SK-N-MC (cell line): Measurements from ENCODE around the gene BPIFB2.

Experiments
- DNase-seq: peaks from one replicate; pipeline ENCODE4 v3.0.0-alpha.2; 2011; ENCODE audit warnings: low read depth, low spot score
- H3K27ac ChIP-seq: fragments of 200-600 bp; sonication (generic); 2 replicates; pipeline ENCODE4 v1.5.1; 2016; ENCODE audit warnings: mixed run types
- H3K36me3 ChIP-seq: fragments of 200-600 bp; sonication (generic); 2 replicates; pipeline ENCODE4 v1.6.1; 2017; ENCODE audit warnings: antibody characterized with exemption, low read length, mixed read lengths; ENCODE audit not compliant: insufficient read depth
- H3K4me3 ChIP-seq: fragments of 200-600 bp; sonication (generic); 2 replicates; pipeline ENCODE4 v1.5.1; 2016
- H3K9ac ChIP-seq: fragments of 200-600 bp; sonication (generic); 2 replicates; pipeline ENCODE4 v1.8.0; 2017; ENCODE audit warnings: mixed run types, mixed read lengths; ENCODE audit not compliant: insufficient read length
- H3K9me3 ChIP-seq: fragments of 200-600 bp; sonication (generic); 2 replicates; pipeline ENCODE4 v1.6.1; 2017; ENCODE audit warnings: low read depth, mild to moderate bottlenecking, antibody characterized with exemption, low read length, moderate library complexity, mixed read lengths
- EZH2 ChIP-seq: fragments of 200-600 bp; sonication (generic); IDR thresholded peaks from one replicate; pipeline ENCODE4 v1.6.1; 2017; ENCODE audit warnings: antibody characterized with exemption
- FOXP2 ChIP-seq: optimal IDR thresholded peaks from 2 replicates; pipeline ENCODE3; 2011; ENCODE audit warnings: mild to moderate bottlenecking, moderate library complexity; ENCODE audit not compliant: insufficient read depth; ENCODE audit errors: extremely low read length, control extremely low read depth
- POLR2AphosphoS5 ChIP-seq: IDR thresholded peaks from 2 replicates; pipeline ENCODE4 v1.6.1; 2012; ENCODE audit warnings: mild to moderate bottlenecking, low read depth, low read length, borderline replicate concordance

BPIFB2 gene

DNA sequence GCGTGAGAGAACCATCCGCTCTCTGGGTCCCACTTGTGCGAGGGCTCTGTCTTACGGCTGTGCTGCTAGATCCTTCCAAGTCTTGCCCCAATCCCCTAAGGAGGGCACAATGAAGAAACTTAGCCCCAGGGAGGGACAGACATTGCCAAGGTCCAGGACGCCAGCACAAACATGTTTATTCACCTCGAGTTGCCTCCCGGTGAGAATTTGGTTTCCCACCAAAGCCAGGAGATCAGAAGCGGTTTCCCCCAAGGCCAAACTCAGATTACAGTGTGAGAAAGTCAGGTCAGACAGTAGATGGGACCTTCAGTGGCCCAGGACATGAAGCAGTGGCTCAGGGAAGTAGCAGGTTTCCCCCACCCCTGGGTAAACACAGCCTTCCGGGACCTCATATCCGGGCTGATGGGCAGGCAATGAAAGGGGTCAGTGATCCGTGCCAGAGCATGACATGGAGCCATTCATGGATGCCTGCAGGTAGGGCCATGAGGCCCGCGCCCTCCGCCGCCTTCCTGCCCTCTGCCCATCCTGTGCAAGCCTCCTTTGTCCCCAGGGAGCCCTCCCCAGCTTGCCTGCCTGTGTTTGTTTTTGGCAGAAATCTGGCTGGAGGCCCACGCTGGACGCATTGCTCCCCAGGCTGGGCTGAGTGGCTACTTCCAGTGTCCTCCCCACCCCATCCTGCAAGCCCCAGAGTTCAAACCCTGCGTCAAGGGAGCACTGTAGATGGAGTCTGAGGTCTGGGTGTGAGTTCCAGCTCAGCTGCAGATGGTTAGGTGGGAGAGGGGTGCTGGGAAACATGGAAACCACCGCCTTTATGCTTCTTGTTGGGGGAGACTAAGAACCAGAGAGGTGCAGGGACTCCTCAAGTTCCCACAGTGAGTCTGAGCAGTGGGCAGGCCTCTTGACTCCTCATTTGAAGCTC is 2.0 kb downstream of the BPIFB2 start:
- H3K4me3 ChIP-seq: no peak overlapping the region
- no peaks in the 10 kb centered on the region for H3K36me3 ChIP-seq
- no peaks in the 10 kb centered on the region for H3K9me3 ChIP-seq
- no peak for DNase-seq
- H3K9ac ChIP-seq: no peak overlapping the region
- TF ChIP-seq POLR2AphosphoS5 (no peak), EZH2 (no peak), FOXP2 (no peak)
- no peak overlapping the region for H3K27ac ChIP-seq

DNA sequence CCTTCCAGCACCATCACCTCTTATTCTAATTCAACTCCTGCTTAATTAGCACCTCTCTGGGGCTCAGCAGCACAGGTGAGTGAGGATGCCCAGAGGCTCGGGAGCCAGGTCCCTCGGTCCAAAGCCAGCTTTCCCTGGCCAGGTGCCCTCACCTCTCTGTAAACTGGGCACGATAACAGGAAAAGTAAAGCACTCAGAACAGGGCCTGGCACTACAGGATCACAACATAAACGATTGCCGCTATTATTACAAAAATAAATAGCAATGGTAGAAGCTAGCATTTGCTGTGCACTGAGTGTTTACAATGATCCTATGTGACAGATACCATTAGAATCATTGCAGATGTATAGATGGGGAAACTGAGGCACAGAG is 2.6 kb downstream of the BPIFB2 start:
- DNase-seq: no peak
- Histone ChIP-seq H3K4me3 (no peak overlapping the region), H3K36me3 (no peaks in the 10 kb centered on the region), H3K9me3 (no peaks in the 10 kb centered on the region), H3K27ac (no peak overlapping the region), H3K9ac (no peak overlapping the region)
- no peak for TF ChIP-seq POLR2AphosphoS5
- TF ChIP-seq FOXP2: no peak
- TF ChIP-seq EZH2: no peak

DNA sequence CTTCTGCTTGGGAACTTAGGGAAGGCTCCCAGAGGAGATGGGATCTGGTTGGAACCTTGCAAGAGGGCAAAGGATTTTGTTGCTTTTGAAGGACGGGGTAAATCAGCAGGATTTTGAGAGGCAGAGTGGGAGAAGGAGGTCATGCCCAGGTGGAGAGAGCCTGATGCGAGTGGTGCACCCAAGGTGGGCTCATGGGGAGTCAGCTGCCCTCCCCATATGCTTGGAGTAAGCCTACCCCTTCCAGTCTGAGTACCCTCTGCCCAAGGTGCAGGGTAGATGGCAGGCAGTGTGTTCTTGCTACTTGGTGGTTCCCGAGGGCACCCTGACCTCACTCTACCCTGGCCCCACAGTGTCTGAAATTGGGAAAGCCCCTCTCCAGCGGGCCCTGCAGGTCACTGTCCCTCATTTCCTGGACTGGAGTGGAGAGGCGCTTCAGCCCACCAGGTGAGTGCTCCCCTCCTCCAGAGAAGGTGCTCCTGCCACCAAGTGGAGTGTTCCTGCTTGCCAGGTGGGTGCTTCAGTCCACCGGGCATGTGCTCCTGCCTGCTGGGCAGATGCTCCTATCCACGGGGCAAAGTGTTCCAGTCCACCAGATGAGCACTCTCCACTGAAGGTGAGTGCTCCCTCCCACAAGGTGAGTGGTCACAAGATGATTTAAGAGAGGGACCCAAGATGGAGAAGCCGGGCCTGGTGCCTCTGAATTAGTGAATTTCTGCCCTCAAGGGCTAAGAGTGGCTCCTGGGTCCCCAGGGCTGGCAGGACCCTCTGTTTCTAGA is 3.4 kb downstream of the BPIFB2 start:
- Histone ChIP-seq H3K4me3 (no peak overlapping the region), H3K9ac (no peak overlapping the region), H3K27ac (no peak overlapping the region), H3K36me3 (no peaks in the 10 kb centered on the region), H3K9me3 (no peaks in the 10 kb centered on the region)
- DNase-seq: no peak
- TF ChIP-seq FOXP2 (no peak), POLR2AphosphoS5 (no peak)

DNA sequence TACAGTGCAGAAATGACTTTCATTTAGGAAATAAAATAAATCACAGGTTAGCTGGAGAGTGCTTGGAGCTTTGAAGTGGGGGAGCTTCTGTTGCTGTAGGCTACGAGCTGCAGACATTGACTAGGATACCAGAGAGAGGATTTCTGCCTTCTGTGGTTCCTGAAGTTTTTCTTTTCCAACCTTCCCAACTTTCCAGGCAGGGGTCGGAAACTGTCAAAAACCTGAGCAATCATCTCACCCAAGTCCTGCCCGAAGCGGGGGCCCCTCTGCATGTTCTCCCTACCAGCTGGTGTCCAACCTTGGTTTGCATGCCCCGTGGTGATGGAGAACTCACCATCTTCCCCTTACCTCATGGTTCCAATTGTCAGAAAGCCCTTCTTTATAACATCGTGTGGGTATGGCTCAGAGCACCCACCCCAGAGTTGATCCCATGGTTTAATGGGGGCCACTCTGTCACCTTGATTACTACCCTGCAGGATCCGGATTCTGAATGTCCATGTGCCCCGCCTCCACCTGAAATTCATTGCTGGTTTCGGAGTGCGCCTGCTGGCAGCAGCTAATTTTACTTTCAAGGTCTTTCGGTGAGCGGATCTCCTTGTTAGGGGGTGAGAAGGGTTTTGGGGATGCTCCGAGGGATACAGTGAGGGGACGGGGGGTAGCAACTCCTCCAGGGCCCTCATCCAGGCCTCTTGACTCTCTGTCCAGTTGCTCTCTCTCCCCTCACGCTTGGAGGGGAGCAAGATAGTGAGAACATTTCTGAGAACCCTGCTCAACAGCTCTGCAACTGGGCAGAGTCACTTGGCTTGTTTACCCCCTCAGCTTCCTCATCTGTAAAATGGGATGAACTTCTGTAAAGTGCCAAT is 5.1 kb downstream of the BPIFB2 start:
- Histone ChIP-seq H3K4me3 (no peak overlapping the region), H3K9me3 (no peaks in the 10 kb centered on the region), H3K36me3 (no peaks in the 10 kb centered on the region), H3K27ac (no peak overlapping the region), H3K9ac (no peak overlapping the region)
- TF ChIP-seq POLR2AphosphoS5 (no peak), EZH2 (no peak), FOXP2 (no peak)
- DNase-seq: no peak

DNA sequence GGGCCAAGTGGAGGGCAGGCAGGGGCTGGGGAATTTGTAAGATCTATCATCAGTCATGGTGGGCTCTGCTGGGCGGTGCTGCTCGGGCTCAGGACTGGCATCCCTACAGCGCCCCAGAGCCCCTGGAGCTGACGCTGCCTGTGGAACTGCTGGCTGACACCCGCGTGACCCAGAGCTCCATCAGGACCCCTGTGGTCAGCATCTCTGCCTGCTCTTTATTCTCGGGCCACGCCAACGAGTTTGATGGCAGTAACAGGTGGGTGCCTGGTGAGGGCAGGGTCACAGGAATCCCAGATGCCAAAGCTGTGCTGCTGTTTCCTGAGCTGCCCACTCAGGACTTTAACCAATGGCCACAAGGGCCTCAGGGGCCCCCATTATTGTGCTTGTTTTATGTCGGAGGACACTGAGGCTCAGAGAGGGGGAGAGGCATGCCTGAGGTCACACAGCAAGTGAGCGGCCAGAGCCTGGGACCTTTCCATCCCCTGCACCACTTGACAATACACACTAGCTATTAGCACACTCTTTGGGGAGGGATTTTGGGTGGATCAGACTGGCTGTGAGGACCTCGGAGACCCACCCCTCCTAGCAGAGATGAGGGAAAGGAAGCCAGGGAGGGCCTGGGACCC is 6.3 kb downstream of the BPIFB2 start:
- H3K9ac ChIP-seq: no peak overlapping the region
- H3K9me3 ChIP-seq: no peaks in the 10 kb centered on the region
- DNase-seq: no peak
- H3K27ac ChIP-seq: no peak overlapping the region
- no peaks in the 10 kb centered on the region for H3K36me3 ChIP-seq
- TF ChIP-seq FOXP2 (no peak), EZH2 (no peak), POLR2AphosphoS5 (no peak)
- no peak overlapping the region for H3K4me3 ChIP-seq

DNA sequence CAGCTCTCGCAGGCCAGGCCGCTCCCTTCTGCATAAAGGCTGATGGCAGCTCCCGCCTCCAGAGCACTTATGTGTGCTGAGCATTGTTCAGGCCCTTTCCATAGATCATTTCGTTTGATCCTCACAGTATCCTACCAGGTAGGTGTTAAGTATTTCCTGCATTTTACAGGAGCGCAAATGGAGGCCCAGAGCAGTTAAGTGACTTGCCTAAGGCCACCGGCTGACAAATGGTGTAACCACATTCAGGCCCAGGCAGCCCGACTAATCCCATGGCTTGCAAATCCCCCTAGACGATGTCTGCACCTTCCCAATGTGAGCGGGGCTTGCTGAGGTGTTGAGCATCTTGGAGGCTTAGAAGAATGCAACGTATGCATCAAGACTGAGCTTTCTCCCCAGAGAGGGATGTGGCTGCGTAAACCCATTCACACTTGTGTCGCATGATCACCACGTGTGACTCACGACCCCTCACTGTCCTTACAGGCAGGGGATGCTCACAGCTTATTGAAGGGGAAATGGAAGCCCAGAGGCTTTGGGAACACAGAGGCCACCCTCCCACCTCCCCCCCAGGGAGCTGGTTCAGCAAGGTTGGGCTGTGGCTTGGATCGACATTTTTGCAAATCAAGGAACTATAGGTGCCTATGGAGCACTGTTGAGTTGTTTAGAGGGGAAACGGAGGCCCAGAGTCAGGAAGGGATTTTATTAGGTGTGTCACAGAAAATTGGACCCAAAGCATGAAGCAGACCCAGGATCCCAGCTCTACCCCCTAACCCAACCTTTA is 7.0 kb downstream of the BPIFB2 start:
- DNase-seq: no peak
- no peak overlapping the region for H3K27ac ChIP-seq

DNA sequence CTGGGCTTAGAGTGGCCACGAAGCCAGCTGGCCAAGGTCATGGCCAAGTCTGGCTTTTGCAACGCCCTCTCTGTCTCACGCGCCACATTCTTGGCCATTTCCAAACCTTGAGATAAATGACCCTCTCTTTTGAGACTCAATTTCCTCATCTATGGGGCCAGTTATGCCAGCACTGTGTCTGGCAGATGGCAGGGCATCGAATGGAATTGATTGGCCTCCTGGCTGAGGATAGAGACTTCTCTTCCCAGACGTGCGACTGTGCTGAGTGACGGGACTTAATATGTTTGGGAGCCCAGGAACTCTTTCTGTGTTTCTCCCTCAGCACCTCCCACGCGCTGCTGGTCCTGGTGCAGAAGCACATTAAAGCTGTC is 7.6 kb downstream of the BPIFB2 start:
- H3K4me3 ChIP-seq: no peak overlapping the region
- no peak for TF ChIP-seq POLR2AphosphoS5
- no peak for TF ChIP-seq FOXP2
- TF ChIP-seq EZH2: no peak

More for the DNA sequence above, 7.0 kb downstream of the BPIFB2 start:
- no peak for TF ChIP-seq EZH2
- no peak for TF ChIP-seq FOXP2
- no peak for TF ChIP-seq POLR2AphosphoS5
- Histone ChIP-seq H3K9me3 (no peaks in the 10 kb centered on the region), H3K4me3 (no peak overlapping the region), H3K9ac (no peak overlapping the region), H3K36me3 (no peaks in the 10 kb centered on the region)

More for the DNA sequence above, 7.6 kb downstream of the BPIFB2 start:
- Histone ChIP-seq H3K27ac (no peak overlapping the region), H3K36me3 (no peaks in the 10 kb centered on the region), H3K9ac (no peak overlapping the region), H3K9me3 (no peaks in the 10 kb centered on the region)
- DNase-seq: no peak
